H9 (cell line): Measurements from ENCODE around the gene EDN1. TPM values are rescaled to one million over a fixed set of nuclear protein-coding genes. Genes with fewer than 3 reads are reported as not detected.
A peak's percentile ranks its signal among the peaks of the same experiment; 100 is the strongest.

Experiments
- DNase-seq: peaks from one replicate; pipeline ENCODE4 v3.0.0-alpha.2; 2017
- H2AFZ ChIP-seq: one replicate; pipeline ENCODE4 v1.6.1; 2013; ENCODE audit warnings: mild to moderate bottlenecking, low read length, control low read depth, moderate library complexity
- H2AK5ac ChIP-seq: 2 replicates; pipeline ENCODE4 v1.6.1; 2013; ENCODE audit warnings: low read length, control low read depth, mixed read lengths; ENCODE audit not compliant: insufficient read length
- H2BK120ac ChIP-seq: one replicate; pipeline ENCODE4 v1.6.1; 2013; ENCODE audit warnings: low read depth, mild to moderate bottlenecking, low read length, control low read depth, inconsistent platforms; ENCODE audit not compliant: poor library complexity, severe bottlenecking
- H2BK12ac ChIP-seq: 2 replicates; pipeline ENCODE4 v1.6.1; 2013; ENCODE audit warnings: low read length, control low read depth, mixed read lengths, low read depth; ENCODE audit not compliant: insufficient read length
- H2BK15ac ChIP-seq: 2 replicates; pipeline ENCODE4 v1.6.1; 2013; ENCODE audit warnings: low read depth, low read length, control low read depth
- H2BK20ac ChIP-seq: one replicate; pipeline ENCODE4 v1.6.1; 2013; ENCODE audit warnings: low read depth, mild to moderate bottlenecking, low read length, control low read depth, inconsistent platforms; ENCODE audit not compliant: poor library complexity, severe bottlenecking
- H2BK5ac ChIP-seq: 2 replicates; pipeline ENCODE4 v1.6.1; 2013; ENCODE audit warnings: low read length, control low read depth, mixed read lengths; ENCODE audit not compliant: insufficient read length
- H3K14ac ChIP-seq: 2 replicates; pipeline ENCODE4 v1.6.1; 2013; ENCODE audit warnings: low read length, control low read depth; ENCODE audit not compliant: insufficient read depth
- H3K18ac ChIP-seq: 2 replicates; pipeline ENCODE4 v1.6.1; 2013; ENCODE audit warnings: low read depth, mild to moderate bottlenecking, mixed read lengths, low read length, control low read depth; ENCODE audit not compliant: insufficient read length
- H3K23ac ChIP-seq: 2 replicates; pipeline ENCODE4 v1.6.1; 2013; ENCODE audit warnings: low read length, control low read depth, mixed read lengths, low read depth; ENCODE audit not compliant: insufficient read length
- H3K23me2 ChIP-seq: 2 replicates; pipeline ENCODE4 v1.6.1; 2013; ENCODE audit warnings: low read depth, mild to moderate bottlenecking, mixed read lengths, low read length, control low read depth; ENCODE audit not compliant: insufficient read length, poor library complexity, severe bottlenecking
- H3K27ac ChIP-seq: 2 replicates; pipeline ENCODE4 v1.5.1; 2013; ENCODE audit warnings: low read length, control low read depth, mixed read lengths, low read depth; ENCODE audit not compliant: insufficient read length
- H3K27me3 ChIP-seq: 2 replicates; pipeline ENCODE4 v1.6.1; 2013; ENCODE audit warnings: low read length, control low read depth, inconsistent platforms; ENCODE audit not compliant: insufficient read depth
- H3K4ac ChIP-seq: 2 replicates; pipeline ENCODE4 v1.6.1; 2013; ENCODE audit warnings: low read depth, mild to moderate bottlenecking, control low read depth, inconsistent platforms, low read length, moderate library complexity
- H3K4me1 ChIP-seq: 2 replicates; pipeline ENCODE4 v1.6.1; 2013; ENCODE audit warnings: low read length, control low read depth, inconsistent platforms; ENCODE audit not compliant: insufficient read depth
- H3K4me2 ChIP-seq: 2 replicates; pipeline ENCODE4 v1.6.1; 2013; ENCODE audit warnings: low read length, control low read depth, mixed read lengths; ENCODE audit not compliant: insufficient read length, insufficient read depth
- H3K56ac ChIP-seq: 2 replicates; pipeline ENCODE4 v1.6.1; 2013; ENCODE audit warnings: low read depth, mild to moderate bottlenecking, mixed read lengths, low read length, control low read depth; ENCODE audit not compliant: insufficient read length
- H3K79me1 ChIP-seq: 2 replicates; pipeline ENCODE4 v1.6.1; 2013; ENCODE audit warnings: low read depth, mild to moderate bottlenecking, moderate library complexity, low read length, control low read depth, inconsistent platforms; ENCODE audit not compliant: insufficient read depth, poor library complexity, severe bottlenecking
- H3K79me2 ChIP-seq: 2 replicates; pipeline ENCODE4 v1.6.1; 2013; ENCODE audit warnings: low read length, control low read depth, inconsistent platforms; ENCODE audit not compliant: insufficient read depth
- H3K9ac ChIP-seq: 2 replicates; pipeline ENCODE4 v1.6.1; 2013; ENCODE audit warnings: low read length, control low read depth, mixed read lengths; ENCODE audit not compliant: insufficient read length; ENCODE audit errors: extremely low read depth
- H3K9me3 ChIP-seq: one replicate; pipeline ENCODE4 v1.6.1; 2013; ENCODE audit warnings: low read depth, low read length, inconsistent platforms; ENCODE audit not compliant: control insufficient read depth
- H3T11ph ChIP-seq: one replicate; pipeline ENCODE4 v1.6.1; 2013; ENCODE audit warnings: mild to moderate bottlenecking, low read length, control low read depth, inconsistent platforms
- H4K20me1 ChIP-seq: one replicate; pipeline ENCODE4 v1.6.1; 2013; ENCODE audit not compliant: control insufficient read depth, insufficient read length, insufficient read depth
- H4K5ac ChIP-seq: 2 replicates; pipeline ENCODE4 v1.6.1; 2013; ENCODE audit warnings: low read depth, mild to moderate bottlenecking, mixed read lengths, low read length, control low read depth; ENCODE audit not compliant: insufficient read length
- H4K8ac ChIP-seq: replicated peaks from 2 replicates; pipeline ENCODE4 v1.6.1; 2013; ENCODE audit warnings: low read length, control low read depth, mixed read lengths, low read depth; ENCODE audit not compliant: insufficient read length
- H4K91ac ChIP-seq: 2 replicates; pipeline ENCODE4 v1.6.1; 2013; ENCODE audit warnings: low read depth, mild to moderate bottlenecking, moderate library complexity, mixed read lengths, low read length, control low read depth; ENCODE audit not compliant: insufficient read length
- H3K27ac Mint-ChIP-seq, 3 experiments: 2 replicates in 2 of 3; 3 replicates in 1 of 3; pipeline ENCODE4 v1.8.0; 2020 to 2021; ENCODE audit warnings: mixed read lengths in 3 of 3, mild to moderate bottlenecking in 1 of 3, moderate library complexity in 1 of 3
- H3K27me3 Mint-ChIP-seq: 2 replicates; pipeline ENCODE4 v1.8.0; 2021; ENCODE audit warnings: low read depth, mild to moderate bottlenecking, moderate library complexity, mixed read lengths
- H3K36me3 Mint-ChIP-seq, 3 experiments: 2 replicates in 2 of 3; 3 replicates in 1 of 3; pipeline ENCODE4 v1.8.0; 2020 to 2021; ENCODE audit warnings: low read depth in 3 of 3, mixed read lengths in 3 of 3; ENCODE audit not compliant: insufficient read depth in 1 of 3
- H3K4me1 Mint-ChIP-seq, 2 experiments: 2 replicates each; pipeline ENCODE4 v1.8.0; 2020; ENCODE audit warnings: mixed read lengths in 2 of 2
- H3K4me3 Mint-ChIP-seq, 2 experiments: 2 replicates in 1 of 2; 3 replicates in 1 of 2; pipeline ENCODE4 v1.8.0; 2020 to 2021; ENCODE audit warnings: mild to moderate bottlenecking in 2 of 2, mixed read lengths in 2 of 2, moderate library complexity in 1 of 2
- H3K9me3 Mint-ChIP-seq, 2 experiments: 2 replicates in 1 of 2; 3 replicates in 1 of 2; pipeline ENCODE4 v1.8.0; 2020; ENCODE audit warnings: mild to moderate bottlenecking in 2 of 2, mixed read lengths in 2 of 2, moderate library complexity in 1 of 2
- CTCF ChIP-seq: fragments of 200-600 bp; sonication (generic); conservative IDR thresholded peaks from 3 replicates; pipeline ENCODE4 v1.8.0; 2021; ENCODE audit warnings: antibody characterized with exemption, mild to moderate bottlenecking
- WGBS: extraction: QIAGEN DNeasy Blood & Tissue Kit; methylation state at CpG from one replicate; pipeline ENCODE4 v1.1.7; 2013; ENCODE audit warnings: missing lambda C conversion rate, low lambda C conversion rate, mixed read lengths; ENCODE audit not compliant: insufficient read length; ENCODE audit errors: extremely low coverage; 5-methylcytosine and 5-hydroxymethylcytosine counted together
- total RNA-seq: library from RNA; stranded (reverse); gene quantifications from 2 replicates; pipeline ENCODE4 v1.2.1, GENCODE V29; 2021

Gene EDN1
- total RNA-seq, 1 experiment from 2014 or later = 2.1 TPM

- Histone ChIP-seq H3K9me3 (no peaks in the 10 kb centered on the region), H3K4me1 (peaks cover 16% of the 10 kb centered on the region), H3K9ac (no peak overlapping the region), H4K5ac (no peak overlapping the region), H3K14ac (no peak overlapping the region), H3K79me2 (no peaks in the 10 kb centered on the region), H4K8ac (no peak overlapping the region), H2BK5ac (no peak overlapping the region), H4K20me1 (no peaks in the 10 kb centered on the region), H3K56ac (no peak overlapping the region), H2BK20ac (no peak overlapping the region), H3T11ph (no peak overlapping the region), H3K79me1 (no peaks in the 10 kb centered on the region), H2BK15ac (no peak overlapping the region), H3K18ac (no peak overlapping the region), H2BK12ac (no peak overlapping the region), H3K4ac (no peak overlapping the region), H3K27ac (no peak overlapping the region), H2AFZ (no peak overlapping the region), H4K91ac (no peak overlapping the region), H3K23ac (no peak overlapping the region), H2BK120ac (no peak overlapping the region), H3K4me2 (no peak overlapping the region), H3K27me3 (no peaks in the 10 kb centered on the region), H3K23me2 (no peaks in the 10 kb centered on the region), H2AK5ac (no peak overlapping the region)
- Mint-ChIP-seq H3K9me3 (peaks cover 3 to 8% of the 10 kb centered on the region in 2 experiments; a peak in 4 of 5 replicates), H3K36me3 (peaks cover 0 to 10% (median 8%) of the 10 kb centered on the region in 3 experiments; a peak in 4 of 7 replicates), H3K27ac (peak overlapping the region in 1 of 3 experiments; percentile 36; a peak in 3 of 7 replicates), H3K4me1 (peaks cover 64 to 72% of the 10 kb centered on the region in 2 experiments), H3K4me3 (no peak overlapping the region), H3K27me3 (no peaks in the 10 kb centered on the region)
- TF ChIP-seq CTCF = no peak
- WGBS = no CpG with 5 or more reads among the region's 4 CpGs
- no peak for DNase-seq
Observed at GRCh38 chr6:12327988-12328387, 37.8 kb downstream of the EDN1 start.
